ENCODE data around the gene DOCK4. TPM values are rescaled to one million over a fixed set of nuclear protein-coding genes. Genes with fewer than 3 reads are reported as not detected.

Gene DOCK4
- total RNA-seq, 1 donor from 2014 or later, result 43.0 TPM

DNA sequence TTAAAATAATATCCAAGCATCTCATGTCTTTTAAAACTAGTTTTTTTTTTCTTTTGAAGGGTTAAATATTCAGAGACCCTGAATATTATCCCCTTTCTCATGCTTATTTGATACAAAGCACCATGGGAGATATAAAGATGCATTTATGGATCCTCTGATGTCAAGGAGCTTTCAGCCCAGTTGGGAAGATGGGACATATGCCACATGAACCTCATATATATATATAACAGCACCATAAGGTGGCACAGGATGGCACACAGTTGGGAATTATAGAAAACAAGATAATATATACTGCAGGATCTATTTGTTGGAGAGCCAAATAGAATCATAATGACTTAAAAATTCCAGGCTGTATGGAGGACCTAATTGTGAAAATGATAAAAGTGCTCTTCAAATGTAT lies 458.5 kb downstream of the DOCK4 start:
- no peak overlapping the region for H3K4me3 Mint-ChIP-seq (ENCODE audit: unreplicated experiment)
- no peak overlapping the region for H3K27ac Mint-ChIP-seq (ENCODE audit: unreplicated experiment)
- TF ChIP-seq, protein P1, sequence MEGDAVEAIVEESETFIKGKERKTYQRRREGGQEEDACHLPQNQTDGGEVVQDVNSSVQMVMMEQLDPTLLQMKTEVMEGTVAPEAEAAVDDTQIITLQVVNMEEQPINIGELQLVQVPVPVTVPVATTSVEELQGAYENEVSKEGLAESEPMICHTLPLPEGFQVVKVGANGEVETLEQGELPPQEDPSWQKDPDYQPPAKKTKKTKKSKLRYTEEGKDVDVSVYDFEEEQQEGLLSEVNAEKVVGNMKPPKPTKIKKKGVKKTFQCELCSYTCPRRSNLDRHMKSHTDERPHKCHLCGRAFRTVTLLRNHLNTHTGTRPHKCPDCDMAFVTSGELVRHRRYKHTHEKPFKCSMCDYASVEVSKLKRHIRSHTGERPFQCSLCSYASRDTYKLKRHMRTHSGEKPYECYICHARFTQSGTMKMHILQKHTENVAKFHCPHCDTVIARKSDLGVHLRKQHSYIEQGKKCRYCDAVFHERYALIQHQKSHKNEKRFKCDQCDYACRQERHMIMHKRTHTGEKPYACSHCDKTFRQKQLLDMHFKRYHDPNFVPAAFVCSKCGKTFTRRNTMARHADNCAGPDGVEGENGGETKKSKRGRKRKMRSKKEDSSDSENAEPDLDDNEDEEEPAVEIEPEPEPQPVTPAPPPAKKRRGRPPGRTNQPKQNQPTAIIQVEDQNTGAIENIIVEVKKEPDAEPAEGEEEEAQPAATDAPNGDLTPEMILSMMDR (IDR thresholded peaks at IDR 0.05), result no peak
- H3K4me1 Mint-ChIP-seq (ENCODE audit: low read depth), result peaks cover 20% of the 10 kb centered on the region
- H3K27me3 Mint-ChIP-seq (ENCODE audit: low read depth), result no peaks in the 10 kb centered on the region
- DNase-seq (ENCODE audit: low spot score), result no peak
- H3K9me3 Mint-ChIP-seq (ENCODE audit: low read depth), result peaks cover 4% of the 10 kb centered on the region
- peaks cover 31% of the 10 kb centered on the region for H3K36me3 Mint-ChIP-seq (ENCODE audit: low read depth)

DNA sequence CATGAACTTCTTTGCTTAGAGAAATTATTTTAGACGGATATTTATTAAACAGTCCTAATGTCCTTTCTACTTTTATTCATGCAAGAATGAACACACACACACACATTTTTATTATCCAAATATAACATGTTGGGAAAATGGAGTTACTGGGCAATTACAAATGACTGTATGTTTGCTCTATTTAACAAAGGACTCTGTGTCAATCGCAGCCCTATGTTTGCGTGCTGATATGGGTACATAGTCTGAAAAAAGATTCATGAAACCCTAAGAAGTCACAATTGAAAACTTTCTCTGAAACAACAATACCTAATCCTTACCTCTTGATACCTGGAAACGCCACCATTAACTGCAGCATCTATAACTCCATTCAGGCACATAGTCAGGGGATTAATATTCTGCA lies 459.2 kb downstream of the DOCK4 start:
- no peak overlapping the region for H3K27ac Mint-ChIP-seq (ENCODE audit: unreplicated experiment)
- TF ChIP-seq, protein P1 (IDR thresholded peaks at IDR 0.05), result no peak
- peaks cover 4% of the 10 kb centered on the region for H3K9me3 Mint-ChIP-seq (ENCODE audit: low read depth)
- no peak for DNase-seq (ENCODE audit: low spot score)
- H3K4me1 Mint-ChIP-seq (ENCODE audit: low read depth), result peaks cover 18% of the 10 kb centered on the region
- no peaks in the 10 kb centered on the region for H3K27me3 Mint-ChIP-seq (ENCODE audit: low read depth)
- no peak overlapping the region for H3K4me3 Mint-ChIP-seq (ENCODE audit: unreplicated experiment)
- H3K36me3 Mint-ChIP-seq (ENCODE audit: low read depth), result peaks cover 31% of the 10 kb centered on the region

DNA sequence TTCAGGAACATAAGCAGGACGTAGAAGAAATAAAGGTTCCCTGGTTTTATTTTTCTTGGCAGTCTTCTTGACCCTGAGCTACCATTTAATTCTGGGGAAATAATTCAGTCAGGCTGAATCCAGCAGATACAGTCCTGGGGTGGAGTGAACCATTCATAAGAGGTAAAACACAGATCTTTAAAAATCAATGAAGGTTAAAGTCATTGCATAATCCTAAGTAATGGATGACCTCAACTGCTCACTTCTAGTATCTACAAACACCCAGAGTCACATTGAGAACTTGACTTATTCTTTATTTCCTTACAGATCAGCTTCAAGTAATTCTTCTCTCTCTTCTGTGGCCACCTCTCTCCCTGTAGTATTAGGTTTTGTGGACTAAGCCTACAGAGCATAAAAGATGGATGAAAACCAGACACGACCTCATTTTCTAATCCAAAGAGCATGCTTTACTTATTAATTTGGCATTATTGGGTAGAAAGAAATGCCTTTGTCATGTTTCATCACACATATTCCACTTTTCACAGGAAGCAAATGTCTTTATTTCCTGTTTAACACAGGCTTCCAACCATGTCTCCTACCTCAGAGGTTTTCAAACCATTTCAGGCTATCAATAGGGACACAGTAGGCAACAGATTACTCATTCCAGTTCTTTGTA lies 461.6 kb downstream of the DOCK4 start:
- no peak overlapping the region for H3K4me3 Mint-ChIP-seq (ENCODE audit: unreplicated experiment)
- H3K36me3 Mint-ChIP-seq (ENCODE audit: low read depth), result peaks cover 32% of the 10 kb centered on the region
- peaks cover 4% of the 10 kb centered on the region for H3K9me3 Mint-ChIP-seq (ENCODE audit: low read depth)
- TF ChIP-seq, protein P1 (IDR thresholded peaks at IDR 0.05), result no peak
- no peak for DNase-seq (ENCODE audit: low spot score)
- peak overlapping the region; percentile 37 for H3K27ac Mint-ChIP-seq (ENCODE audit: unreplicated experiment)
- no peaks in the 10 kb centered on the region for H3K27me3 Mint-ChIP-seq (ENCODE audit: low read depth)
- peaks cover 18% of the 10 kb centered on the region for H3K4me1 Mint-ChIP-seq (ENCODE audit: low read depth)

DNA sequence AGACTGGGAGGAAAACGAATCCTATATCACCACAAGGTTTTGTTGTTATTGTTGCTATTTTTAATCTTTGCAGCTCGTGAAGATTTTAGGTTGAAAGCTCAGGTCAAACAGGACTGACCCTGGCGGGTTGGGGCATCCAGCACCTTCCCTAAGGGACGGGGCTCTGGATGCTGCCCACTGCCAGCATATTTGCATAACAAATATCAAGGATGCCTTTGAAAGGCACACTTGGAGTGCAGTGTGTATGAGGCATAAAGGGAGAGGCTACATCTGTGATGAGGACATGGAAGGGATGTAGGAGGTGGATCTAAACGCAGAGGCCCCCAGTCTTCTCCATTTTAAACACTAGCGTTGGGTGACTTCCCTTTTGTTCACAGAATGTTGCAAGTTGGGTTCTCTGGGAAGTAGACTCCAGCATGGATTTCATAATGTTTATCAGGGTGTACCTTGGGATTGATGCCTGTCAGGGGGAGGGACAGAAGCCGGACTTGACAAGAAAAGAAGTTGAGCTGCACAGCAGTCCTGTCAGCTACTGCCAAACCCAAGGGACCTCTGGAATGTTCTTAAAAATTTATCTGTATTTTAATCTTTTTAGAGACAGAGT lies 462.9 kb downstream of the DOCK4 start:
- DNase-seq (ENCODE audit: low spot score), result no peak
- no peak overlapping the region for H3K4me3 Mint-ChIP-seq (ENCODE audit: unreplicated experiment)
- peaks cover 18% of the 10 kb centered on the region for H3K4me1 Mint-ChIP-seq (ENCODE audit: low read depth)
- no peak overlapping the region for H3K27ac Mint-ChIP-seq (ENCODE audit: unreplicated experiment)
- H3K9me3 Mint-ChIP-seq (ENCODE audit: low read depth), result no peaks in the 10 kb centered on the region
- no peaks in the 10 kb centered on the region for H3K27me3 Mint-ChIP-seq (ENCODE audit: low read depth)
- TF ChIP-seq, protein P1 (IDR thresholded peaks at IDR 0.05), result no peak
- H3K36me3 Mint-ChIP-seq (ENCODE audit: low read depth), result peaks cover 26% of the 10 kb centered on the region

DNA sequence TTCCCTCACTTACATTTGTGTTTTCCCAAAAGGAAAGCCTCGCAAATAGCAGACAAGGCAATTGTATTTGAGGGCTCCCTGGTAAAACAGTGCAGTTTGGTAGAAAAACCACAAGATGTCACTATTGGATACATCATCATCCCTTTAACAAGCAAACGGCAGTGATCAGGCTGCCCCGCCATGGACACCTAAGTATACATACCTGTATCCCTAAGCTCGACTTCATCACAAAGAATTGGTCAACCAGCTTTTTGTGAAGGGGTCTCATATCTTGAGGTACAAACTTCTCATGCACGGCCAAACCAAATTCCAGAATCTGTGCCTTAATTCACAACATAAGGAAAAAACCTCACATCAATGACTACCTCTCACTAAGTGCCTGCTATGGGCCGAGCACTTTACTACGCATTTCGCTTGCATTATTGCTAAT lies 464.4 kb downstream of the DOCK4 start:
- Mint-ChIP-seq H3K27me3 (ENCODE audit: low read depth) (no peaks in the 10 kb centered on the region), H3K36me3 (ENCODE audit: low read depth) (peaks cover 26% of the 10 kb centered on the region), H3K4me3 (ENCODE audit: unreplicated experiment) (no peak overlapping the region), H3K9me3 (ENCODE audit: low read depth) (no peaks in the 10 kb centered on the region), H3K4me1 (ENCODE audit: low read depth) (peaks cover 18% of the 10 kb centered on the region), H3K27ac (ENCODE audit: unreplicated experiment) (no peak overlapping the region)
- DNase-seq (ENCODE audit: low spot score), result no peak
- TF ChIP-seq, protein P1 (IDR thresholded peaks at IDR 0.05), result peak; percentile 90
